H9 (cell line): ENCODE data around the gene KISS1R. TPM values are rescaled to one million over a fixed set of nuclear protein-coding genes. Genes with fewer than 3 reads are reported as not detected.

Experiments used
- DNase-seq: peaks from one replicate; pipeline ENCODE4 v3.0.0-alpha.2; 2017
- H2AFZ ChIP-seq: one replicate; pipeline ENCODE4 v1.6.1; 2013; ENCODE audit warnings: mild to moderate bottlenecking, low read length, control low read depth, moderate library complexity
- H2AK5ac ChIP-seq: 2 replicates; pipeline ENCODE4 v1.6.1; 2013; ENCODE audit warnings: low read length, control low read depth, mixed read lengths; ENCODE audit not compliant: insufficient read length
- H2BK120ac ChIP-seq: one replicate; pipeline ENCODE4 v1.6.1; 2013; ENCODE audit warnings: low read depth, mild to moderate bottlenecking, low read length, control low read depth, inconsistent platforms; ENCODE audit not compliant: poor library complexity, severe bottlenecking
- H2BK12ac ChIP-seq: 2 replicates; pipeline ENCODE4 v1.6.1; 2013; ENCODE audit warnings: low read length, control low read depth, mixed read lengths, low read depth; ENCODE audit not compliant: insufficient read length
- H2BK15ac ChIP-seq: 2 replicates; pipeline ENCODE4 v1.6.1; 2013; ENCODE audit warnings: low read depth, low read length, control low read depth
- H2BK20ac ChIP-seq: one replicate; pipeline ENCODE4 v1.6.1; 2013; ENCODE audit warnings: low read depth, mild to moderate bottlenecking, low read length, control low read depth, inconsistent platforms; ENCODE audit not compliant: poor library complexity, severe bottlenecking
- H2BK5ac ChIP-seq: 2 replicates; pipeline ENCODE4 v1.6.1; 2013; ENCODE audit warnings: low read length, control low read depth, mixed read lengths; ENCODE audit not compliant: insufficient read length
- H3K14ac ChIP-seq: 2 replicates; pipeline ENCODE4 v1.6.1; 2013; ENCODE audit warnings: low read length, control low read depth; ENCODE audit not compliant: insufficient read depth
- H3K18ac ChIP-seq: 2 replicates; pipeline ENCODE4 v1.6.1; 2013; ENCODE audit warnings: low read depth, mild to moderate bottlenecking, mixed read lengths, low read length, control low read depth; ENCODE audit not compliant: insufficient read length
- H3K23ac ChIP-seq: 2 replicates; pipeline ENCODE4 v1.6.1; 2013; ENCODE audit warnings: low read length, control low read depth, mixed read lengths, low read depth; ENCODE audit not compliant: insufficient read length
- H3K23me2 ChIP-seq: 2 replicates; pipeline ENCODE4 v1.6.1; 2013; ENCODE audit warnings: low read depth, mild to moderate bottlenecking, mixed read lengths, low read length, control low read depth; ENCODE audit not compliant: insufficient read length, poor library complexity, severe bottlenecking
- H3K27ac ChIP-seq: 2 replicates; pipeline ENCODE4 v1.5.1; 2013; ENCODE audit warnings: low read length, control low read depth, mixed read lengths, low read depth; ENCODE audit not compliant: insufficient read length
- H3K27me3 ChIP-seq: 2 replicates; pipeline ENCODE4 v1.6.1; 2013; ENCODE audit warnings: low read length, control low read depth, inconsistent platforms; ENCODE audit not compliant: insufficient read depth
- H3K4ac ChIP-seq: 2 replicates; pipeline ENCODE4 v1.6.1; 2013; ENCODE audit warnings: low read depth, mild to moderate bottlenecking, control low read depth, inconsistent platforms, low read length, moderate library complexity
- H3K4me1 ChIP-seq: 2 replicates; pipeline ENCODE4 v1.6.1; 2013; ENCODE audit warnings: low read length, control low read depth, inconsistent platforms; ENCODE audit not compliant: insufficient read depth
- H3K4me2 ChIP-seq: 2 replicates; pipeline ENCODE4 v1.6.1; 2013; ENCODE audit warnings: low read length, control low read depth, mixed read lengths; ENCODE audit not compliant: insufficient read length, insufficient read depth
- H3K56ac ChIP-seq: 2 replicates; pipeline ENCODE4 v1.6.1; 2013; ENCODE audit warnings: low read depth, mild to moderate bottlenecking, mixed read lengths, low read length, control low read depth; ENCODE audit not compliant: insufficient read length
- H3K79me1 ChIP-seq: 2 replicates; pipeline ENCODE4 v1.6.1; 2013; ENCODE audit warnings: low read depth, mild to moderate bottlenecking, moderate library complexity, low read length, control low read depth, inconsistent platforms; ENCODE audit not compliant: insufficient read depth, poor library complexity, severe bottlenecking
- H3K79me2 ChIP-seq: 2 replicates; pipeline ENCODE4 v1.6.1; 2013; ENCODE audit warnings: low read length, control low read depth, inconsistent platforms; ENCODE audit not compliant: insufficient read depth
- H3K9ac ChIP-seq: 2 replicates; pipeline ENCODE4 v1.6.1; 2013; ENCODE audit warnings: low read length, control low read depth, mixed read lengths; ENCODE audit not compliant: insufficient read length; ENCODE audit errors: extremely low read depth
- H3K9me3 ChIP-seq: one replicate; pipeline ENCODE4 v1.6.1; 2013; ENCODE audit warnings: low read depth, low read length, inconsistent platforms; ENCODE audit not compliant: control insufficient read depth
- H3T11ph ChIP-seq: one replicate; pipeline ENCODE4 v1.6.1; 2013; ENCODE audit warnings: mild to moderate bottlenecking, low read length, control low read depth, inconsistent platforms
- H4K20me1 ChIP-seq: one replicate; pipeline ENCODE4 v1.6.1; 2013; ENCODE audit not compliant: control insufficient read depth, insufficient read length, insufficient read depth
- H4K5ac ChIP-seq: 2 replicates; pipeline ENCODE4 v1.6.1; 2013; ENCODE audit warnings: low read depth, mild to moderate bottlenecking, mixed read lengths, low read length, control low read depth; ENCODE audit not compliant: insufficient read length
- H4K8ac ChIP-seq: replicated peaks from 2 replicates; pipeline ENCODE4 v1.6.1; 2013; ENCODE audit warnings: low read length, control low read depth, mixed read lengths, low read depth; ENCODE audit not compliant: insufficient read length
- H4K91ac ChIP-seq: 2 replicates; pipeline ENCODE4 v1.6.1; 2013; ENCODE audit warnings: low read depth, mild to moderate bottlenecking, moderate library complexity, mixed read lengths, low read length, control low read depth; ENCODE audit not compliant: insufficient read length
- H3K27ac Mint-ChIP-seq, 3 experiments: 2 replicates in 2 of 3; 3 replicates in 1 of 3; pipeline ENCODE4 v1.8.0; 2020 to 2021; ENCODE audit warnings: mixed read lengths in 3 of 3, mild to moderate bottlenecking in 1 of 3, moderate library complexity in 1 of 3
- H3K27me3 Mint-ChIP-seq: 2 replicates; pipeline ENCODE4 v1.8.0; 2021; ENCODE audit warnings: low read depth, mild to moderate bottlenecking, moderate library complexity, mixed read lengths
- H3K36me3 Mint-ChIP-seq, 3 experiments: 2 replicates in 2 of 3; 3 replicates in 1 of 3; pipeline ENCODE4 v1.8.0; 2020 to 2021; ENCODE audit warnings: low read depth in 3 of 3, mixed read lengths in 3 of 3; ENCODE audit not compliant: insufficient read depth in 1 of 3
- H3K4me1 Mint-ChIP-seq, 2 experiments: 2 replicates each; pipeline ENCODE4 v1.8.0; 2020; ENCODE audit warnings: mixed read lengths in 2 of 2
- H3K4me3 Mint-ChIP-seq, 2 experiments: 2 replicates in 1 of 2; 3 replicates in 1 of 2; pipeline ENCODE4 v1.8.0; 2020 to 2021; ENCODE audit warnings: mild to moderate bottlenecking in 2 of 2, mixed read lengths in 2 of 2, moderate library complexity in 1 of 2
- H3K9me3 Mint-ChIP-seq, 2 experiments: 2 replicates in 1 of 2; 3 replicates in 1 of 2; pipeline ENCODE4 v1.8.0; 2020; ENCODE audit warnings: mild to moderate bottlenecking in 2 of 2, mixed read lengths in 2 of 2, moderate library complexity in 1 of 2
- WGBS: extraction: QIAGEN DNeasy Blood & Tissue Kit; methylation state at CpG from one replicate; pipeline ENCODE4 v1.1.7; 2013; ENCODE audit warnings: missing lambda C conversion rate, low lambda C conversion rate, mixed read lengths; ENCODE audit not compliant: insufficient read length; ENCODE audit errors: extremely low coverage; 5-methylcytosine and 5-hydroxymethylcytosine counted together
- total RNA-seq: library from RNA; stranded (reverse); gene quantifications from 2 replicates; pipeline ENCODE4 v1.2.1, GENCODE V29; 2021
- TF ChIP-seq, protein P1 (sequence below): fragments of 200-600 bp; sonication (generic); conservative IDR thresholded peaks from 3 replicates; pipeline ENCODE4 v1.8.0; 2021; ENCODE audit warnings: antibody characterized with exemption, mild to moderate bottlenecking

Gene KISS1R
- total RNA-seq, 1 experiment from 2014 or later = 3.3 TPM

DNA sequence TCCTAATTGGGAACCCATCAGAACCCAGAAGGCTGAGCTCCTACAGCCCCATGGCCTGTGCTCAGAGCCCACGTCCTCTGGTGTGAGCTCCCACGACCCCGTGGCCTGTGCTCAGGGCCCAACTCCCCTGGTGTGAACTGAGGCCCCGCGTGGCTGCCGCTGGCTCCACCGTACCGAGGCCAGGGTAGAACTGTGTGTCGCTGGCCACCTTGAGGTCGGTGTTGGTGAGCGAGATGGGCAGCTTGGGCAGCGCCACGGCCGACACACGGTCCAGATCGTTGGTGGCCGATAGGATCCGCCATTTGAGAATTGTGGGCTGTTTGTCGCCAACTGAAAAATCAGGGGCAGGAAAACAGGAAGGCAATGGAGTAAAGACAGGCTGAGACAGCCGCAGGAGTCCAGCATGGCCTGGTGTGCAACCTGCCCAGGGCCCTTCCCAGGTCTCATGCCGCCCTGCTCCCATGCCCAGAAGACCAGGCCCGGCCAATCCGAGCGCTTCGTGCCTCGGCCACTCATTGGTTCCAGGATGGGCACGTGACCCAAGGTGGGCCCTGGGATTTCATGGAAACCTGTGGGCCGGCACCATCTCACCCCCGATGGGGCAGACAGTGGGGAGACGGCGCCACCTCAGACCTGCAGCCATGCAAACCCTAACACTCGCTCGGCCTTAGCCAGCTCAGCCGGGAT, 35.6 kb upstream of the KISS1R start:
- Histone ChIP-seq H2BK120ac (no peak overlapping the region), H3K9ac (no peak overlapping the region), H4K5ac (no peak overlapping the region), H3K4ac (no peak overlapping the region), H3K23ac (no peak overlapping the region), H3K18ac (no peak overlapping the region), H2BK15ac (no peak overlapping the region), H4K8ac (no peak overlapping the region), H2AK5ac (no peak overlapping the region), H3K56ac (no peak overlapping the region), H3K14ac (no peak overlapping the region), H3K27ac (no peak overlapping the region), H3T11ph (no peak overlapping the region), H4K91ac (no peak overlapping the region), H3K79me1 (no peaks in the 10 kb centered on the region), H2BK5ac (no peak overlapping the region), H3K9me3 (no peaks in the 10 kb centered on the region), H3K4me2 (no peak overlapping the region), H3K23me2 (peaks cover 3% of the 10 kb centered on the region), H2AFZ (no peak overlapping the region), H3K79me2 (no peaks in the 10 kb centered on the region), H3K27me3 (no peaks in the 10 kb centered on the region), H2BK12ac (no peak overlapping the region), H3K4me1 (no peaks in the 10 kb centered on the region), H2BK20ac (no peak overlapping the region), H4K20me1 (no peaks in the 10 kb centered on the region)
- TF ChIP-seq, protein P1, sequence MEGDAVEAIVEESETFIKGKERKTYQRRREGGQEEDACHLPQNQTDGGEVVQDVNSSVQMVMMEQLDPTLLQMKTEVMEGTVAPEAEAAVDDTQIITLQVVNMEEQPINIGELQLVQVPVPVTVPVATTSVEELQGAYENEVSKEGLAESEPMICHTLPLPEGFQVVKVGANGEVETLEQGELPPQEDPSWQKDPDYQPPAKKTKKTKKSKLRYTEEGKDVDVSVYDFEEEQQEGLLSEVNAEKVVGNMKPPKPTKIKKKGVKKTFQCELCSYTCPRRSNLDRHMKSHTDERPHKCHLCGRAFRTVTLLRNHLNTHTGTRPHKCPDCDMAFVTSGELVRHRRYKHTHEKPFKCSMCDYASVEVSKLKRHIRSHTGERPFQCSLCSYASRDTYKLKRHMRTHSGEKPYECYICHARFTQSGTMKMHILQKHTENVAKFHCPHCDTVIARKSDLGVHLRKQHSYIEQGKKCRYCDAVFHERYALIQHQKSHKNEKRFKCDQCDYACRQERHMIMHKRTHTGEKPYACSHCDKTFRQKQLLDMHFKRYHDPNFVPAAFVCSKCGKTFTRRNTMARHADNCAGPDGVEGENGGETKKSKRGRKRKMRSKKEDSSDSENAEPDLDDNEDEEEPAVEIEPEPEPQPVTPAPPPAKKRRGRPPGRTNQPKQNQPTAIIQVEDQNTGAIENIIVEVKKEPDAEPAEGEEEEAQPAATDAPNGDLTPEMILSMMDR = no peak
- no peak overlapping the region for H3K4me3 Mint-ChIP-seq
- no peaks in the 10 kb centered on the region for H3K9me3 Mint-ChIP-seq
- H3K27me3 Mint-ChIP-seq = no peaks in the 10 kb centered on the region
- H3K27ac Mint-ChIP-seq = no peak overlapping the region
- peaks cover 25 to 51% (median 39%) of the 10 kb centered on the region in 3 experiments for H3K36me3 Mint-ChIP-seq
- WGBS = no CpG with 5 or more reads among the region's 34 CpGs
- DNase-seq = no peak
- H3K4me1 Mint-ChIP-seq = no peaks in the 10 kb centered on the region
